Measurements from ENCODE around the gene GPALPP1.

DNA sequence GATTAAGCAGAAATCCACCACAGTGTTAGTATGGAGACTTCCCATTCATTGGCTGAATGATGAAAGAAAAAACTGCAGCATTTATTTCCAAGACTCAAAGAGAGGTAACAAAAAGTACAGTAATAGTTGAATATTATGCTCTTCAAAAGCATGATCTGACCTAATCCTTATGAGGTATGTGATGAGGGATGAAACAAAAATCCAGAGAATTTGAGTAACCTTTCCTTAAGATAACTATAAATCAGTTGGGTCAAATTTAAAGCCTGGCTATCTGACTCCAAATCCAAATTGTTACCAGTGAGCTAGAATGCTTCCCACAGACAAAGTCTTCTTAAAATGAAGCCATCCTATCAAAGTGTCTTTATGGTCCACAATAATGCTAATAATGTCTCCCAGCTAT lies 38.2 kb upstream of the GPALPP1 start:
- TF ChIP-seq POLR2AphosphoS5 (IDR thresholded peaks at IDR 0.05; ENCODE audit: low read depth, low read length) (no peak), SIN3A (IDR thresholded peaks at IDR 0.05; ENCODE audit: borderline replicate concordance, insufficient read depth, low read length) (no peak)
- TF ChIP-seq, protein P1, sequence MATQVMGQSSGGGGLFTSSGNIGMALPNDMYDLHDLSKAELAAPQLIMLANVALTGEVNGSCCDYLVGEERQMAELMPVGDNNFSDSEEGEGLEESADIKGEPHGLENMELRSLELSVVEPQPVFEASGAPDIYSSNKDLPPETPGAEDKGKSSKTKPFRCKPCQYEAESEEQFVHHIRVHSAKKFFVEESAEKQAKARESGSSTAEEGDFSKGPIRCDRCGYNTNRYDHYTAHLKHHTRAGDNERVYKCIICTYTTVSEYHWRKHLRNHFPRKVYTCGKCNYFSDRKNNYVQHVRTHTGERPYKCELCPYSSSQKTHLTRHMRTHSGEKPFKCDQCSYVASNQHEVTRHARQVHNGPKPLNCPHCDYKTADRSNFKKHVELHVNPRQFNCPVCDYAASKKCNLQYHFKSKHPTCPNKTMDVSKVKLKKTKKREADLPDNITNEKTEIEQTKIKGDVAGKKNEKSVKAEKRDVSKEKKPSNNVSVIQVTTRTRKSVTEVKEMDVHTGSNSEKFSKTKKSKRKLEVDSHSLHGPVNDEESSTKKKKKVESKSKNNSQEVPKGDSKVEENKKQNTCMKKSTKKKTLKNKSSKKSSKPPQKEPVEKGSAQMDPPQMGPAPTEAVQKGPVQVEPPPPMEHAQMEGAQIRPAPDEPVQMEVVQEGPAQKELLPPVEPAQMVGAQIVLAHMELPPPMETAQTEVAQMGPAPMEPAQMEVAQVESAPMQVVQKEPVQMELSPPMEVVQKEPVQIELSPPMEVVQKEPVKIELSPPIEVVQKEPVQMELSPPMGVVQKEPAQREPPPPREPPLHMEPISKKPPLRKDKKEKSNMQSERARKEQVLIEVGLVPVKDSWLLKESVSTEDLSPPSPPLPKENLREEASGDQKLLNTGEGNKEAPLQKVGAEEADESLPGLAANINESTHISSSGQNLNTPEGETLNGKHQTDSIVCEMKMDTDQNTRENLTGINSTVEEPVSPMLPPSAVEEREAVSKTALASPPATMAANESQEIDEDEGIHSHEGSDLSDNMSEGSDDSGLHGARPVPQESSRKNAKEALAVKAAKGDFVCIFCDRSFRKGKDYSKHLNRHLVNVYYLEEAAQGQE (IDR thresholded peaks at IDR 0.05; ENCODE audit: insufficient read depth in 1 of 2, low read depth in 2 of 2, low read length in 2 of 2): no peak
